GM10266 (cell line): ENCODE data around the gene DIP2B.

Source experiments
- DNase-seq: peaks from one replicate; pipeline ENCODE4 v3.0.0; 2012; ENCODE audit errors: extremely low spot score
- CTCF ChIP-seq: IDR thresholded peaks from 2 replicates; pipeline ENCODE4 v1.5.1; 2012; ENCODE audit warnings: mild to moderate bottlenecking, low read depth; ENCODE audit not compliant: control insufficient read depth, insufficient read depth; ENCODE audit errors: missing control alignments

Gene DIP2B

GRCh38 chr12:50580436-50580835 lies 75.7 kb downstream of the DIP2B start:
- no peak for DNase-seq
- TF ChIP-seq CTCF = no peak

DNA sequence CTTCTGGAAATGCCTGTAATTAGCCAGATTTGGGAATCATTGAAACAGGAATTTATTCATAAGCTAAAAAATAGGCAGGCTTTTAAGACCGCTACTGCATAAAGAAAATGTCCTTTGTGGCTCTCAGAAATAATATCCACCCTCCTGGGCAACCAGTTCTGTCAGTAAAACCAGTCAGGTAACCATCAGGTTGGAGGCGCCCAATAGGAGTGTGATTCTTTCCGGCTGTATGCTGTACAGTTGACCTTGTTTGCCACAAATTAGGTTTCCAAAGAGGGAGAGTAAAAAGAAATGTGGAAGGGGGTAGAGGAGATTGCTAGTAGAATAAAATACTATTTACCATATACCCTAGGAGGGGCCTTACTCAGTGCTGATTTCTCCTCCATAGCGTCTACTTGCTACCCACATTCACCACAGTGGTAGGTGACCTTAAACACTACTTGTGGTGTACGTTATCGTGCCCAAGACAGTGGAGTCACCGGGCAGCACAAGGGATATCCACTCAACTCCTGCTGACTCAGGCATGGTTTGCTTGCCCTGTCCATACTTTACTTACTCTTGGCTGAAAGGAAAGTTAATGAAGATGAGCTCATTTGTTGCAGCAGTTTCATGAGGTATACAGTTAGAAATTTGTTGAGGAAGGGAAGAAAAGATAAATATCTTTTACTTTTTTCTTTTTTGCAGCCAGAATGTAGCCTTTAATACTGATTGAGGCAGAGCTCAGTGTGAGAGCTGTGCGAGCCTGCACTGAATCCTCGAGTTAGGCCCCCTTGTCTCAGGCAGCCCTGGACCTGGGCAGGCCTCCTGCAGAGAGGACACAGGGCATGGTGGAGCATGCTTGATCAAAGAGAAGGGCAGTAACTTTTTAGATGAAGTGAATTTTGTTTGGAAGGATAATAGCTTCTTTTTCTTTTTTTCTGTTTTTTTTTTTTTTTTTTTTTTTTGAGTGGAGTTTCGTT lies 76.7 kb downstream of the DIP2B start:
- DNase-seq = no peak
- no peak for TF ChIP-seq CTCF

DNA sequence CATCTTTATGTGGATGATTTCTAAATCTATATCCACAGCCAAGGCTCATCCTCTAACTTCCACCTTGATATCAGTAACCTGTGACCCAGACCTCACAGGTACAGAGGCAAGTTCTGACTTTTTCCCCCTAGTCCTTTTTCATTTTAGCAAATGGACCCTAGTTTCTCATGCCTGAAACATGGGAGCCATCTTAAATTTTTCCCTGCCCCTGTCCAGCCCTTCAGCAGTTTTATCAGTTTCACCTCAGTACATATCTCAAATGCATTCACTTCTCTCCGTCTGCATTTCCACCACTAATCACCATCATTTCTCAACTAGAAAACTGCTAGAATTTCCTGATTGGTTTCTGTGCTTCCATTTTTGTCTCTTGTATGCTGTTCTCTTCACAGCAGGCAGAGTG lies 79.3 kb downstream of the DIP2B start:
- DNase-seq = no peak
- TF ChIP-seq CTCF = no peak

DNA sequence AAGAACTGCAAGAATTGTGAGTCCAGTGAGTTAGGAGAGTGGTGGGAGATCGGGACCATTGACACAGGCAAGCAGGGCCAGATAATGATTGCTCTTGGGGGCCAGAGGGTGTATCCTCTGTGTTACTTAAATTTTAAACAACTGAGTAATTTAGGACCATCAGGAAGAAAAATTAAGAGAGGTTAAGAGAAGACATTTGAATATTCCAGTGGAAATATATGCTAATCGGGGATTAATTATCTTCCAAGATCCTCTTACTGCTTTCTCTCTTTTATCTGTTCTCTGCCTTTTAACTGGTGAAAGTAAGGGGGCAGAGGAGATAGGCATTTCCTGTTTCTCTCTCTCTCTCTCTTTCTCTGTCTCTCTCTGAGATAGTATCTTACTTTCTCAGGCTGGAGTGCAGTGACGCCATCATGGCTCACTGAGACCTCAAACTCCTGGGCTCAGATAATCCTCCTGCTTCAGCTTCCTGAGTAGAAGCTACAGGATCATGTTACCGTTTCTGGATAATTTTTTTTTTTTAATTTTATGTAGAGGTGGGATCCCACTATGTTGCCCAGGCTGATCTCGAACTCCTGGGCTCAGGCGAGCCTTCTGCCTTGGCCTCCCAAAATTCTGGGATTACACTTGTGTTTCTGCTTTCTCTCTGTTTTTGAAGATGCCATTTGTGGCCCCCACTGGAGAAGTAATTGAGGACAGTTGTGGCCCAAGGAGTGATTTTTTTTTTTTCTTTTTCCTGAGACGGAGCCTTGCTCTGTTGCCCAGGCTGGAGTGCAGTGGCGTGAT lies 85.1 kb downstream of the DIP2B start:
- no peak for TF ChIP-seq CTCF
- DNase-seq = no peak

- DNase-seq = no peak
- TF ChIP-seq CTCF = no peak
These were observed 86.1 kb downstream of the DIP2B start for GRCh38 chr12:50590869-50591268.

GRCh38 chr12:50595667-50596066 lies 90.9 kb downstream of the DIP2B start:
- DNase-seq = no peak
- no peak for TF ChIP-seq CTCF
